HUES6 (cell line): ENCODE results near the gene CZIB.

ENCODE experiments used
- H3K27ac ChIP-seq: 2 replicates; pipeline ENCODE4 v1.7.0; 2013; ENCODE audit warnings: low read depth, mild to moderate bottlenecking, low read length, inconsistent platforms
- H3K27me3 ChIP-seq: 2 replicates; pipeline ENCODE4 v1.6.1; 2013; ENCODE audit warnings: low read length; ENCODE audit not compliant: control insufficient read depth, insufficient read depth
- H3K36me3 ChIP-seq: 2 replicates; pipeline ENCODE4 v1.6.1; 2013; ENCODE audit warnings: low read length; ENCODE audit not compliant: control insufficient read depth, insufficient read depth
- H3K4me1 ChIP-seq: 2 replicates; pipeline ENCODE4 v1.6.1; 2013; ENCODE audit warnings: low read length; ENCODE audit not compliant: control insufficient read depth, insufficient read depth
- H3K4me3 ChIP-seq: 2 replicates; pipeline ENCODE4 v1.5.1; 2013; ENCODE audit warnings: low read depth, low read length
- H3K9ac ChIP-seq: one replicate; pipeline ENCODE4 v1.6.1; 2013; ENCODE audit warnings: mild to moderate bottlenecking, low read length
- H3K9me3 ChIP-seq: 2 replicates; pipeline ENCODE4 v1.6.1; 2013; ENCODE audit warnings: low read depth, low read length; ENCODE audit not compliant: control insufficient read depth, insufficient read depth

Gene CZIB

DNA sequence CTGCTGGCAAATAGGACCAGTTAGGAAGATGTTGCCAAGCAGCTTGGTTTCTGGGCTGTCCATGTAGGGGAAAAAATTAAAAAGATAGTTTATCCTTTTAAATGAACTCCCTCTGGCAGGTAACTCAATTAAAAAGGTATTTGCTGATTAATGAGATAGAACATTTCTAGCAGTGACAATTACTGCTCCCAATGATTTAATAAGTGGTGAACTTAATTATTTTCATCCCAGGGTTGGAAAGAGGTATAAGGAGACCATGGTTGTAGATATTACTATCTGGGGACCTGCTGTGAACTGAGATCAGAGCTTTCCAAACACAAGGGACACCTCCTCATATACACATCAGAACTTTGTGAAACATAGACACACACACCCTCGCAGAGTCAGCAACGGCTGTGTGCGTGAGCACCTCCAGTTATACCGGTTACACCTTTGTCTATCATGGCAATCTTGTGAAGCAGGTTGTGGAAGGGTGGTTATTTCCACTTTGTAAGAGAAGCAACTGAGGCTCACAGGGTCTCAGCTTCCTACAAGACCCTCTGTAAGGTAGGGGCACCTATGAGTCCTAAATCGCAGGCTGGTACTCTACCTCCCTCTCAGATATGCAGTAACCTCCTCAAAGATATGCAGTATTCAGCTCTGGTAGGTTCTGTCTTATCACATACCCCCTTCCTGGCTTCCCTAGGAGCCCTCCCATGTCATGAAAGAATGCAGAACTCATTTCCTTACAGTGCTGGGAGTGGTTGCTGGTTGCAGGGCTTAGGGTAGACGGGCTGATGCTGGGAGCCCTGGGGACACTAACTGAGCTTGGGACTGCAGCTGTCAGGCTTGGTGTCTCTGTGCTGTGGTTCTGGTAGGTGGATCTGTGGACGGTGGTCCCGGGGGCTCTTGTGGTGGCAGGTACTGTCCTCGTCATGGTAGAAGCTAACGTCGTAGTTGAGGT lies 36.3 kb upstream of the CZIB start:
- H3K4me3 ChIP-seq = no peak overlapping the region
- no peaks in the 10 kb centered on the region for H3K4me1 ChIP-seq

GRCh38 chr1:53255031-53255430 lies 34.6 kb upstream of the CZIB start:
- no peak overlapping the region for H3K9ac ChIP-seq
- H3K36me3 ChIP-seq = peaks cover 98% of the 10 kb centered on the region

More for the DNA sequence above, 36.3 kb upstream of the CZIB start:
- Histone ChIP-seq H3K27ac (no peak overlapping the region), H3K9me3 (no peaks in the 10 kb centered on the region), H3K27me3 (no peaks in the 10 kb centered on the region), H3K36me3 (peaks cover 98% of the 10 kb centered on the region), H3K9ac (no peak overlapping the region)

DNA sequence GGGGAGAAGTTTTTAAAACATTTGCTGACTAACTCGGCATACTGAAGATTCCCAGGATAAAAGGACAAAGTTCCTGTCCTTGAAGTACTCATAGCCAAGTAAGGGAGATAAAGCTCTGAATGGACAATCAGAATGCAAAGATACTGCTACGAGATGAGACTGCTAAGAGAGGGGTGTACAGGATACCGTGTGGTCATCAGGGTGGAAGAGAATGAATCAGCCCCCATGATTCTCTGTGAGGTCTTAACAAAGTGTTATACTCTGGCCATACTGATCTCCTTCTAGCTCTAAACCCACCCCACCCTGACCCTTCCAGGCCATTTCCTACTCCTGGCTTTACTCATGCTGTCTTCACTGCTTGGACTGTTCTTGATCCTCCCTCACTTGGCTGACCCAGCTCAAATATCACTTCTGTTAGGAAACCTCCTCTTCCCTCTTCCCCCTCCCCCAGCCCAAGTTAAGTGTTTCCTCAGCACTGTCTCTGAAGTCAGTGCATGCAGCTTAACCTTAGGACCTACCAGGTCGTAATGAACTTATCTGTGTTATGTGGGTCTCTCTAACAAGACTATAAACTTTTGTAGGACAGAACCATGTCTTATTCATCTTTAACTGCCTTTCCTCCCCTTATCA lies 33.7 kb upstream of the CZIB start:
- Histone ChIP-seq H3K4me1 (no peaks in the 10 kb centered on the region), H3K9ac (no peak overlapping the region), H3K9me3 (no peaks in the 10 kb centered on the region), H3K27me3 (no peaks in the 10 kb centered on the region), H3K27ac (no peak overlapping the region), H3K36me3 (peaks cover 98% of the 10 kb centered on the region), H3K4me3 (no peak overlapping the region)

More at GRCh38 chr1:53255031-53255430, 34.6 kb upstream of the CZIB start:
- Histone ChIP-seq H3K27me3 (no peaks in the 10 kb centered on the region), H3K4me1 (no peaks in the 10 kb centered on the region), H3K4me3 (no peak overlapping the region), H3K27ac (no peak overlapping the region), H3K9me3 (no peaks in the 10 kb centered on the region)

DNA sequence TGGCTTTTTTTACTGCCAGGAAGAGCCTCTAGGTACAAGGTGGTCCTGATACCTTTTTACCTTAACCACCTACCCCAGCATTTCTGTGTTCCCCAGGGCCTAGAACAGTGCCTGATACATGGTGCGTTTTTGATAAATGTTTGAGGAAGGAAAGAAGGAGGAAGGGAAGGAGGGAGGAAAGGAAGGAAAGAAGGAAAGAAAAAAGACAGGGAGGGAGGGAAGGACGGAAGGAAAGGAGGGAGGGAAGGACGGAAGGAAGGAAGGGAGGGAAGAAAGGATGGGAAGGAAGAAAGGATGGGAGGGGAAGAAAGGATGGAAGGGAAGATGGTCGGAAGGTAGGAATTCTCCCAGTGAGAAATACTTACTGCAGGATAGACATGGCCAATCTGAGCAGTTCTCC lies 29.9 kb upstream of the CZIB start:
- Histone ChIP-seq H3K36me3 (peaks cover 97% of the 10 kb centered on the region), H3K4me1 (no peaks in the 10 kb centered on the region), H3K27ac (no peak overlapping the region), H3K27me3 (no peaks in the 10 kb centered on the region), H3K9ac (no peak overlapping the region), H3K9me3 (no peaks in the 10 kb centered on the region), H3K4me3 (no peak overlapping the region)

DNA sequence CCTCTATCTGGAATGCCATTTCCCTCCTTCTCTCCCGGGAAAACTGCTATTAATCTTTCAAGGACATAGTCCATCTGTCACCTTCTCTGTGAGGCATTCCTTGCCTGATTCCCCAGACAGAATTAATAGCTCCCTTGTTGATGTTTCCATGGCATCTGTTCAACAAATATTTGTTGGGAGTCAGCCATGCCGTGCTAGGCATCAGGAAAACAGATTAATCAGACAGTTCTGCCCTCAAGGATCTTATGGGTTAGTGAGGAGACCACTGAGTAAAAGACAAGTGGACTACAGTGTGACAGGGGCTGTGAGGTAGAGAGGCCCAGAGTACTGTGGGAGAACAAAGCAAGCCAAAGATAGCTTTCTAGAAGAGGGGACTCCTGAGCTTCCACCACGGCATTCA lies 29.3 kb upstream of the CZIB start:
- no peaks in the 10 kb centered on the region for H3K4me1 ChIP-seq
- H3K9me3 ChIP-seq = no peaks in the 10 kb centered on the region
- H3K27ac ChIP-seq = no peak overlapping the region
- no peak overlapping the region for H3K9ac ChIP-seq
- no peak overlapping the region for H3K4me3 ChIP-seq
- H3K27me3 ChIP-seq = no peaks in the 10 kb centered on the region
- H3K36me3 ChIP-seq = peaks cover 97% of the 10 kb centered on the region

DNA sequence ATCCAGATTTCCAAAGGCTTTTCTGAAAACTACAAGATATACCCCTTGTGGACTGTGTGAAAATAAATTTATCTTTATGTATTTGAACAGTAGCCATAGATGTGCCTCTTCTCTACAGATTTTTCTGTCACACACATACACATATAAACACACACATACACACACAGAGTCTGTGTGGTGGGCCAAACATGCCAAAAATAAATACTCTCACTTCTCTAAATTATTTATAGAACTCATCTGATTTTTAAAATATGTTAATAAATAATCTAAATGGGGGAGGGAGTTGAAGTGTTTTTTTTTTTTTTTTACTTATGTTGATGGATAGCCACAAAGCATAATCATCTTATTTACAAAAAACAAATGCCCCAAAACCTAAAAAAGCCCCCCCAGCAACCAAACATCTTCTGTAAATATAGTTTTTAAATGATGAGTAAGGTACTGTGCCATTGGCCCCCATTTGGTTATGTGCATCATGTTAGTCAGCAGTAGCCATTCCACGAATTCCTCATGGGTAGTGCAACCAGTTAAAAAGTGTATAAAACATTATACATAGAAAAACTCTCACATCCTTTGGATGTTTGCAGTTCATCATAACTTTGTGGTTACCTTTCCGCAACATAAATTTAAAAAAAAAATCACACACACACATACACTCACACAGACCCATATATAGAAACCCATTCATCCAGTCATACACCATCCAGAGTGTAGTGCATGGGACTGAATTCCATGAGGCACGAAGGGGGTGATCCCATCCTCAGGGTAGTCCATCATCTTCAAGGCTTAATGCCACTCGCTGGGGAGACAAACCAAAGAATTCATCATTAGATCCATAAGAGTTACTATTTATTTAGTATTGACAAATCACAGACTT lies 26.1 kb upstream of the CZIB start:
- H3K27ac ChIP-seq = no peak overlapping the region
- H3K4me3 ChIP-seq = no peak overlapping the region
- no peak overlapping the region for H3K9ac ChIP-seq
- H3K4me1 ChIP-seq = no peaks in the 10 kb centered on the region
- H3K9me3 ChIP-seq = no peaks in the 10 kb centered on the region
- peaks cover 75% of the 10 kb centered on the region for H3K36me3 ChIP-seq
- H3K27me3 ChIP-seq = no peaks in the 10 kb centered on the region

GRCh38 chr1:53244141-53244540 lies 23.7 kb upstream of the CZIB start:
- no peaks in the 10 kb centered on the region for H3K4me1 ChIP-seq
- no peak overlapping the region for H3K9ac ChIP-seq
- peaks cover 51% of the 10 kb centered on the region for H3K36me3 ChIP-seq
- no peak overlapping the region for H3K4me3 ChIP-seq
- H3K9me3 ChIP-seq = no peaks in the 10 kb centered on the region
- no peaks in the 10 kb centered on the region for H3K27me3 ChIP-seq
- no peak overlapping the region for H3K27ac ChIP-seq

GRCh38 chr1:53242381-53242780 lies 21.9 kb upstream of the CZIB start:
- no peaks in the 10 kb centered on the region for H3K9me3 ChIP-seq
- 0 out of 2 replicates have a peak, but pooled peaks cover 3% of the 10 kb centered on the region for H3K4me1 ChIP-seq
- no peak overlapping the region for H3K27ac ChIP-seq
- no peak overlapping the region for H3K9ac ChIP-seq
- H3K36me3 ChIP-seq = peaks cover 33% of the 10 kb centered on the region
- no peaks in the 10 kb centered on the region for H3K27me3 ChIP-seq
- no peak overlapping the region for H3K4me3 ChIP-seq

- peaks cover 28% of the 10 kb centered on the region for H3K36me3 ChIP-seq
- H3K9ac ChIP-seq = no peak overlapping the region
- H3K27ac ChIP-seq = no peak overlapping the region
- no peak overlapping the region for H3K4me3 ChIP-seq
- H3K9me3 ChIP-seq = no peaks in the 10 kb centered on the region
- H3K4me1 ChIP-seq = 0 out of 2 replicates have a peak, but pooled peaks cover 3% of the 10 kb centered on the region
- H3K27me3 ChIP-seq = no peaks in the 10 kb centered on the region
Observed at GRCh38 chr1:53241828-53242227, 21.4 kb upstream of the CZIB start.

DNA sequence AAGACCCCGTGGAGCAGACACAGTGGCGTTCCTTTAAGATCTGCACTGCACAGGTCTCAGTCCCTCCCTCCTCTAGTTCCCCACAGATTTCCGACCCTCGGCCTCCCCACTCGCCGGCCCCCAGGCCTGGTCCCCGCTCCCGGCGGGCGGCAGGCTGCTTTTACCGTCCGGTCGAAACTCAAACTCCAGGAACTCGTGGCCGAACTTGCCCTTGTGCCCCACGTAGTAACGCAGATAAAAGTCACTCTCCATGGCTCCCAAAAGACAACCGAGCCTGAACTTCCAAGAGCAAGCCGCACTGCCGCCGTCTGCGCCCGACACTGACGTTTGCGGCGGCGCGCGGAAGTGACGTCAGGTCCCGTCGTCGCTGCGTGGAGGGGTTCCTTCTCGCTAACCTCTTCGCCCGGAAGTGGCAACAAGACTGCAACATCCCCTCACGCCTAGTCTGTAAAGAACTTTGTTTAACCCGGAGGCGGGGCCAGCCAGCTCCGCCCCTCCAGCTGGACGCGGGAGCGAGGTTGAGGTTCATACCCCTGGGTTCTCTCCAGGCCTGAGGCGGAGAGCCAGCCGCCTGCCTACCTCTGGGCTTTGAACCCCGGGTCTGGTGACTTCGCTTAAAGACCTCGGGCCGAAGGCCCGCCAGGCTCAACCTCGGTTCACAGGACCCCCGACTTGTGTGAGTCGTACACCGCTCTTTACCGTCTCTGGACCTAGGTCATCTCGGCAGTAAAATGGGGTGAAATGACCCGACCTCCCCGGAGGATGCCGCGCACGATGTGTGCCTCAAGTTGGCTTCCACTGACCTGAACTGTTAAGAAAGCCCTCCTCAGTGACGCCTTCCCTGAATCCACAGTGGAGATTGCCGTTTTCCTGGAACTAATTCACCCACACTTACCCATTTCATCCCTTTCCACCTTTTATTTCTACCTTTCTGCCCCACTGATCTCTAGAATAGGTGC lies 18.0 kb upstream of the CZIB start, which contains the start of gene MAGOH:
Gene MAGOH, minus strand, starts transcription at position 322 of the 959 bp plus-strand sequence. Its CDS starts 70 bp downstream, at position 252.
- Histone ChIP-seq H3K4me1 (0 out of 2 replicates have a peak, but pooled peaks cover 3% of the 10 kb centered on the region), H3K9me3 (no peaks in the 10 kb centered on the region), H3K27me3 (no peaks in the 10 kb centered on the region), H3K36me3 (peaks cover 31% of the 10 kb centered on the region), H3K27ac (peak within 1 kb of the TSS; percentile 73; the same call in 1 of the 2 replicates), H3K9ac (peak within 1 kb of the TSS; percentile 96), H3K4me3 (peak within 1 kb of the TSS; percentile 97)
